HepG2 (cell line): ENCODE data around the gene PTPRM. TPM values are rescaled to one million over a fixed set of nuclear protein-coding genes. Genes with fewer than 3 reads are reported as not detected.
A peak's percentile ranks its signal among the peaks of the same experiment; 100 is the strongest.

Experiments
- ASH2L ChIP-seq: fragments of 300-600, 200-600 bp; sonication (generic); IDR thresholded peaks from 2 replicates; pipeline ENCODE4 v1.7.0; 2017; ENCODE audit warnings: low read depth, mild to moderate bottlenecking, moderate library complexity, mixed read lengths, low read length; ENCODE audit not compliant: insufficient read length
- BCL6 ChIP-seq: IDR thresholded peaks from 2 replicates; pipeline ENCODE4 v1.6.1; 2016; ENCODE audit warnings: missing genetic modification reagents, missing compliant biosample characterization
- CBX1 ChIP-seq: IDR thresholded peaks from one replicate; pipeline ENCODE4 v1.6.1; 2016; ENCODE audit warnings: antibody characterized with exemption, low read depth
- DNMT1 ChIP-seq: sonication (generic); formaldehyde crosslinking; IDR thresholded peaks from 2 replicates; pipeline ENCODE4 v1.5.1; 2020; ENCODE audit warnings: mild to moderate bottlenecking, missing genetic modification reagents
- HMGA1 ChIP-seq: sonication (generic); formaldehyde crosslinking; conservative IDR thresholded peaks from 2 replicates; pipeline ENCODE4 v1.4.0; 2020; ENCODE audit warnings: missing genetic modification reagents
- HNRNPLL ChIP-seq: fragments of 200-400 bp; formaldehyde crosslinking; IDR thresholded peaks from 2 replicates; pipeline ENCODE4 v1.6.1; 2017; ENCODE audit warnings: mild to moderate bottlenecking, low read depth, low read length; ENCODE audit not compliant: poor library complexity, severe bottlenecking
- HOXA5 ChIP-seq: sonication (generic); formaldehyde crosslinking; IDR thresholded peaks from 2 replicates; pipeline ENCODE4 v1.4.0; 2020; ENCODE audit warnings: missing genetic modification reagents
- ISX ChIP-seq: sonication (generic); formaldehyde crosslinking; conservative IDR thresholded peaks from 2 replicates; pipeline ENCODE4 v1.5.0; 2020; ENCODE audit warnings: missing genetic modification reagents
- JUNB ChIP-seq: sonication (generic); formaldehyde crosslinking; IDR thresholded peaks from 2 replicates; pipeline ENCODE4 v1.8.0; 2022; ENCODE audit warnings: missing genetic modification reagents, mild to moderate bottlenecking, borderline replicate concordance
- KDM5B ChIP-seq: sonication (generic); formaldehyde crosslinking; IDR thresholded peaks from 2 replicates; pipeline ENCODE4 v1.4.0; 2020; ENCODE audit warnings: missing genetic modification reagents, mild to moderate bottlenecking, borderline replicate concordance
- MED8 ChIP-seq: sonication (generic); formaldehyde crosslinking; IDR thresholded peaks from 2 replicates; pipeline ENCODE4 v1.8.1; 2023; ENCODE audit warnings: mild to moderate bottlenecking, missing genetic modification reagents; ENCODE audit not compliant: insufficient replicate concordance
- MEIS2 ChIP-seq: sonication (generic); formaldehyde crosslinking; IDR thresholded peaks from 2 replicates; pipeline ENCODE4 v1.9.0; 2021; ENCODE audit warnings: mild to moderate bottlenecking, missing genetic modification reagents
- NONO ChIP-seq, 2 experiments: fragments of 450-650 bp in 1 of 2; sonication (generic) in 1 of 2; formaldehyde crosslinking in 1 of 2; IDR thresholded peaks in 1 of 2; conservative IDR thresholded peaks in 1 of 2; 2 replicates each; pipeline versions ENCODE4 v1.6.1 to v1.8.0; 2017 to 2022; ENCODE audit warnings: mild to moderate bottlenecking in 1 of 2, missing genetic modification reagents in 1 of 2, moderate library complexity in 1 of 2
- PHF8 ChIP-seq: sonication (generic); formaldehyde crosslinking; IDR thresholded peaks from 2 replicates; pipeline ENCODE4 v1.5.0; 2020; ENCODE audit warnings: missing genetic modification reagents
- PRPF4 ChIP-seq: fragments of 200-400 bp; formaldehyde crosslinking; IDR thresholded peaks from 2 replicates; pipeline ENCODE4 v1.6.1; 2016; ENCODE audit warnings: low read length, low read depth; ENCODE audit not compliant: poor library complexity, severe bottlenecking
- RNF2 ChIP-seq: fragments of 450-650 bp; conservative IDR thresholded peaks from 2 replicates; pipeline ENCODE4 v1.6.1; 2016; ENCODE audit warnings: low read depth
- SKI ChIP-seq: fragments of 450-650 bp; IDR thresholded peaks from one replicate; pipeline ENCODE4 v1.6.1; 2018; ENCODE audit warnings: mild to moderate bottlenecking; ENCODE audit not compliant: partially characterized antibody
- ZNF263 ChIP-seq: sonication (generic); formaldehyde crosslinking; IDR thresholded peaks from 2 replicates; pipeline ENCODE4 v1.4.0; 2020; ENCODE audit warnings: missing genetic modification reagents
- ZNF34 ChIP-seq: sonication (generic); formaldehyde crosslinking; IDR thresholded peaks from 2 replicates; pipeline ENCODE4 v1.4.0; 2020; ENCODE audit warnings: mild to moderate bottlenecking, missing genetic modification reagents, borderline replicate concordance
- ZNF432 ChIP-seq: sonication (generic); formaldehyde crosslinking; IDR thresholded peaks from 2 replicates; pipeline ENCODE4 v1.5.0; 2020; ENCODE audit warnings: missing genetic modification reagents, mild to moderate bottlenecking, borderline replicate concordance
- ZNF543 ChIP-seq: sonication (generic); formaldehyde crosslinking; IDR thresholded peaks from 2 replicates; pipeline ENCODE4 v1.4.0; 2020; ENCODE audit warnings: mild to moderate bottlenecking, missing genetic modification reagents
- ZNF569 ChIP-seq: sonication (generic); formaldehyde crosslinking; IDR thresholded peaks from 2 replicates; pipeline ENCODE4 v1.5.0; 2020; ENCODE audit warnings: mild to moderate bottlenecking, missing genetic modification reagents, moderate library complexity, borderline replicate concordance
- ZSCAN29 ChIP-seq: sonication (generic); formaldehyde crosslinking; conservative IDR thresholded peaks from 2 replicates; pipeline ENCODE4 v1.4.0; 2020; ENCODE audit warnings: mild to moderate bottlenecking, missing genetic modification reagents
- polyA plus RNA-seq, 8 experiments: library from polyadenylated mRNA; depleted of rRNA in 3 of 8; stranded (reverse) in 7 of 8; unstranded in 1 of 8; fragments of >200 nt; fragmentation: Illumina TruSeq in 4 of 8; extraction: Trizol in 4 of 8; gene quantifications; 2 replicates each; pipeline versions ENCODE4 v1.2.1 to v1.2.3, GENCODE V29; 2011 to 2016; ENCODE audit warnings: low read depth in 4 of 8, missing spikeins in 1 of 8, mixed read lengths in 1 of 8; ENCODE audit not compliant: insufficient read depth in 1 of 8
- total RNA-seq, 5 experiments: library from RNA; depleted of rRNA; stranded (reverse); fragments of >200 nt; fragmentation: Illumina TruSeq; extraction: Trizol; gene quantifications; 2 replicates each; pipeline ENCODE4 v1.2.3, GENCODE V29; 2016; ENCODE audit warnings: low read depth in 1 of 5
- TF ChIP-seq, protein P1 (sequence below): sonication (generic); formaldehyde crosslinking; IDR thresholded peaks from 2 replicates; pipeline ENCODE4 v1.4.0; 2020; ENCODE audit warnings: missing genetic modification reagents; ENCODE audit errors: not compliant biosample characterization
- TF ChIP-seq, protein P2 (sequence below): sonication (generic); formaldehyde crosslinking; IDR thresholded peaks from 2 replicates; pipeline ENCODE4 v1.4.0; 2020; ENCODE audit warnings: missing genetic modification reagents
- TF ChIP-seq, protein P3 (sequence below): sonication (generic); formaldehyde crosslinking; IDR thresholded peaks from 2 replicates; pipeline ENCODE4 v1.5.0; 2020; ENCODE audit warnings: mild to moderate bottlenecking, missing genetic modification reagents

Gene PTPRM
- total and polyA plus RNA-seq, 2 of the 13 experiments (the other 11 are each of a cell fraction or from before 2014, with no cell fraction given) = 12.6 to 108 TPM

DNA sequence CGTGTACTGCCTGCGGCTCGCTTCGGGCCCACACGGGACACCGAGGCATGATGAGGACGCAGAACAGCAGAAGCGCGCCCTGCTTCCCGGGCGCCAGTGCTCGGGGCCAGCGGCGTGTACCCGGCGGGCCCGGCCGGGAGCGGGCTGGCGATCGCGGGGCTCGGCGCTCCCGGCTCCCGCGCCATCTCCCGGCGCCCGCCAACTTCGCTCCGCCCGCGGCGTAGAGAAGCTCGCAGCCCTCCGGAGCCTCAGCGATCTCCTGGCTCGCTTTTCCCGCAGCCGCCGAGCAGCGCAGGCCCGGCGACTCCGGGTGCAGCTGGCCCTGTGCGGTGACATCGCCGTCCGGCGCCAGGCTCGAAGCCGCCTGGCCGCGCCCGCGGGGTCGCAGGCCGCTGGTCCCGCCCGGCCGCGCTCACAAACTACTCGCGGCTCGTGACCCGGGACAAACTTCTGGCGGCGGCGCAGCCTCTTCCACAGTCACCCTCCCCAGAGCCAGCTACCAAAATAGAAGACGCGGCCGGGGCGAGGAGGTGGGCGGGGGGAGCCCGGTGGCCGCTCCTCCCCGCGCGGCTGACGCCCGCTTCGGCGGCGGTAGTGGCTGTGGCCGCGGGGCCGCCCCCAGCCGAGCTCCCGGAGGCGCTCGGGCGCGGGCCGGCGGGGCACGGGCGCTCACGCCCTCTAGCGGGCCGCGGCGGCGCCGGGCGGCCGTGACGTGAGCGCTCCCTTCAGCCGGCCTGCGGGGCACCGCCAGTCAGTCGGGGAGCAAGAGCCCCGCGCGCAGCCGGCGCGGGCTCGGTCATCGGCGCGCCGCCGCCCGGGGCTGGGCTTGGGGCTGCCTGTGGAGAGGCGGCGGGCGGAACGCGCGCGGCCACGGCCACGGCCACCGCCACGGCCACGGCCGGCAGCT, at the start of gene PTPRM (continued):
- TF ChIP-seq HNRNPLL (peak; percentile 98), PHF8 (CRISPR knock-in tag) (peak; percentile 36; the same call in 1 of the 2 replicates), JUNB (CRISPR knock-in tag) (no peak), CBX1 (peak; percentile 13), RNF2 (peak; percentile 89), HMGA1 (CRISPR knock-in tag) (no peak), NONO (IDR thresholded peaks at IDR 0.05) (no peak), NONO (CRISPR knock-in tag; conservative IDR thresholded peaks at IDR 0.05) (peak; percentile 54; the same call in 1 of the 2 replicates), ZSCAN29 (CRISPR knock-in tag) (no peak), ZNF543 (CRISPR knock-in tag) (no peak), MEIS2 (peak; percentile 53), ZNF263 (CRISPR knock-in tag) (peak; percentile 13; the same call in 1 of the 2 replicates), ASH2L (peak; percentile 42), DNMT1 (CRISPR knock-in tag) (no peak), KDM5B (CRISPR knock-in tag) (peak; percentile 40; the same call in 1 of the 2 replicates), BCL6 (CRISPR knock-in tag) (0 out of 2 replicates have a peak, but pooled peaks have one; percentile 4), ISX (CRISPR knock-in tag) (no peak), ZNF432 (CRISPR knock-in tag) (no peak), SKI (peak; percentile 82), HOXA5 (CRISPR knock-in tag) (peak; percentile 14; the same call in 1 of the 2 replicates), ZNF34 (CRISPR knock-in tag) (no peak), PRPF4 (no peak), MED8 (CRISPR knock-in tag) (no peak), ZNF569 (CRISPR knock-in tag) (no peak)
- TF ChIP-seq, protein P1, sequence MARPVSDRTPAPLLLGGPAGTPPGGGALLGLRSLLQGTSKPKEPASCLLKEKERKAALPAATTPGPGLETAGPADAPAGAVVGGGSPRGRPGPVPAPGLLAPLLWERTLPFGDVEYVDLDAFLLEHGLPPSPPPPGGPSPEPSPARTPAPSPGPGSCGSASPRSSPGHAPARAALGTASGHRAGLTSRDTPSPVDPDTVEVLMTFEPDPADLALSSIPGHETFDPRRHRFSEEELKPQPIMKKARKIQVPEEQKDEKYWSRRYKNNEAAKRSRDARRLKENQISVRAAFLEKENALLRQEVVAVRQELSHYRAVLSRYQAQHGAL (CRISPR knock-in tag) = no peak
- TF ChIP-seq, protein P2, sequence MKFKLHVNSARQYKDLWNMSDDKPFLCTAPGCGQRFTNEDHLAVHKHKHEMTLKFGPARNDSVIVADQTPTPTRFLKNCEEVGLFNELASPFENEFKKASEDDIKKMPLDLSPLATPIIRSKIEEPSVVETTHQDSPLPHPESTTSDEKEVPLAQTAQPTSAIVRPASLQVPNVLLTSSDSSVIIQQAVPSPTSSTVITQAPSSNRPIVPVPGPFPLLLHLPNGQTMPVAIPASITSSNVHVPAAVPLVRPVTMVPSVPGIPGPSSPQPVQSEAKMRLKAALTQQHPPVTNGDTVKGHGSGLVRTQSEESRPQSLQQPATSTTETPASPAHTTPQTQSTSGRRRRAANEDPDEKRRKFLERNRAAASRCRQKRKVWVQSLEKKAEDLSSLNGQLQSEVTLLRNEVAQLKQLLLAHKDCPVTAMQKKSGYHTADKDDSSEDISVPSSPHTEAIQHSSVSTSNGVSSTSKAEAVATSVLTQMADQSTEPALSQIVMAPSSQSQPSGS (CRISPR knock-in tag) = 0 out of 2 replicates have a peak, but pooled peaks have one; percentile 5
- TF ChIP-seq, protein P3, sequence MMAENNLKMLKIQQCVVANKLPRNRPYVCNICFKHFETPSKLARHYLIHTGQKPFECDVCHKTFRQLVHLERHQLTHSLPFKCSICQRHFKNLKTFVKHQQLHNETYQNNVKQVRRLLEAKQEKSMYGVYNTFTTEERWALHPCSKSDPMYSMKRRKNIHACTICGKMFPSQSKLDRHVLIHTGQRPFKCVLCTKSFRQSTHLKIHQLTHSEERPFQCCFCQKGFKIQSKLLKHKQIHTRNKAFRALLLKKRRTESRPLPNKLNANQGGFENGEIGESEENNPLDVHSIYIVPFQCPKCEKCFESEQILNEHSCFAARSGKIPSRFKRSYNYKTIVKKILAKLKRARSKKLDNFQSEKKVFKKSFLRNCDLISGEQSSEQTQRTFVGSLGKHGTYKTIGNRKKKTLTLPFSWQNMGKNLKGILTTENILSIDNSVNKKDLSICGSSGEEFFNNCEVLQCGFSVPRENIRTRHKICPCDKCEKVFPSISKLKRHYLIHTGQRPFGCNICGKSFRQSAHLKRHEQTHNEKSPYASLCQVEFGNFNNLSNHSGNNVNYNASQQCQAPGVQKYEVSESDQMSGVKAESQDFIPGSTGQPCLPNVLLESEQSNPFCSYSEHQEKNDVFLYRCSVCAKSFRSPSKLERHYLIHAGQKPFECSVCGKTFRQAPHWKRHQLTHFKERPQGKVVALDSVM (CRISPR knock-in tag) = 0 out of 2 replicates have a peak, but pooled peaks have one; percentile 18
